Hematopoietic multipotent progenitor cell treated with erythropoietin and hydrocortisone succinate and interleukin-3 and kit ligand, for 6 days (in vitro differentiated cells): ENCODE measurements around the gene REPS1.

Experiments
- DNase-seq: peaks from one replicate; pipeline ENCODE4 v3.0.0-alpha.2; 2015

REPS1 gene, protein sequence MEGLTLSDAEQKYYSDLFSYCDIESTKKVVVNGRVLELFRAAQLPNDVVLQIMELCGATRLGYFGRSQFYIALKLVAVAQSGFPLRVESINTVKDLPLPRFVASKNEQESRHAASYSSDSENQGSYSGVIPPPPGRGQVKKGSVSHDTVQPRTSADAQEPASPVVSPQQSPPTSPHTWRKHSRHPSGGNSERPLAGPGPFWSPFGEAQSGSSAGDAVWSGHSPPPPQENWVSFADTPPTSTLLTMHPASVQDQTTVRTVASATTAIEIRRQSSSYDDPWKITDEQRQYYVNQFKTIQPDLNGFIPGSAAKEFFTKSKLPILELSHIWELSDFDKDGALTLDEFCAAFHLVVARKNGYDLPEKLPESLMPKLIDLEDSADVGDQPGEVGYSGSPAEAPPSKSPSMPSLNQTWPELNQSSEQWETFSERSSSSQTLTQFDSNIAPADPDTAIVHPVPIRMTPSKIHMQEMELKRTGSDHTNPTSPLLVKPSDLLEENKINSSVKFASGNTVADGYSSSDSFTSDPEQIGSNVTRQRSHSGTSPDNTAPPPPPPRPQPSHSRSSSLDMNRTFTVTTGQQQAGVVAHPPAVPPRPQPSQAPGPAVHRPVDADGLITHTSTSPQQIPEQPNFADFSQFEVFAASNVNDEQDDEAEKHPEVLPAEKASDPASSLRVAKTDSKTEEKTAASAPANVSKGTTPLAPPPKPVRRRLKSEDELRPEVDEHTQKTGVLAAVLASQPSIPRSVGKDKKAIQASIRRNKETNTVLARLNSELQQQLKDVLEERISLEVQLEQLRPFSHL

DNA sequence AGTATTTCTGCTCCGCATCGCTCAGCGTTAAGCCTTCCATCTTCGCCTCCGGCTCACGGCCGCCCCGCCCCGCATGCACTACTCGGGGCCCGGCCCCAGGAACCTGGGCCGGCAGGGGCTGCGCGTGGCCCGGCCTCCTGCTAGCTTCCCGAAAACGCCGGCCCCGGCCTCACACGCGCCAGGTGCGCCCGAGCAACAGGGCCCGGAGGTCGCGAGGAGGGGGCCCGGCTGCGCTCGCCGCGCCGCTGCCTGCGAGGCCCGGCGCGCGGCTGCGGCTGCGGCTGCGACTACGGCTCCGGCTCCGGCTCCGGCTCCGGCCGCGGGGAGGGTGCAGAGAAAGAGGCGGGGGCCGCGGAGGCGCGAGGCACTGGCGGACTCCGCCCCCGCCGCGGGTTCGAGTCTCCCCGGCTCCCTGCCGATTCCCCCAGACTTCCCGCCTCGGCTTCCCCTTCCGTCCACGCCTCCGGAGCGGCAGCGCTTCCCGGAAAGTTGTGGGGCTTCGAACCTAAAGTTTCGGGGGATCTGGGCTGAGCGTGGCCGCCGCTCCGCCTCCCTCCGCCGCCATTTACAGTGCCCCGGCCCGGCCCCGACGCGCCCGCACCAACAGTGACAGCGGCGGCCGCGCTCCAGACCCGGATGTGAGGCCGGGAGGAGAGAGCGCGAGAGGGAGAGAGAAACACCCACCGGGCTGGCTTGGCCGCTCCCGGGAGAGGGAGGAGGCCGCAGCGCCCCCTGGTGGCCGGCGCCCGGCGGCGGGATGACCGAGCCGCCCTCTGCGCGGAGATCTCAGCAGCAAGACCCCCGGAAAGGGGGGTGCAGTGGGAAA, at the start of gene REPS1:
TSS of gene REPS1 (minus strand) at position 611 of the 826 bp plus-strand sequence. CDS start at position 40, 571 bp downstream.
- peak; percentile 94 for DNase-seq

DNA sequence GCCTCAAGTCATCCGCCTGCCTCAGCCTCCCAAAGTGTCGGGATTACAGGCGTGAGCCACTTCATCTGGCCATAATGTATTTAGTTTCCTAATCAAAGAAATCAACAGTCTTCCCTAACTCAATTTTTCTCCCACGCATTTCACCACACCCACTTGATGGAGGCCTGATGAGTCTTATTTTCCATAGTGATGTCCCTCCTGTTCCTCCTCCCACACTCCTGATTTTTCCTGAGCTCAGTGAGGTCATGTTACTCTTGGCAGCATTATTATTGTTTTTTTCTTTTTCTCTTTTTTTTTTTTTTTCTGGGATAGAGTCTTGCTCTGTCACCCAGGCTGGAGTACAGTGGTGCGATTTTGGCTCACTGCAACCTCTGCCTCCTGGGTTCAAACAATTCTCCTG, 49.4 kb upstream of the REPS1 start:
- DNase-seq, result no peak

DNA sequence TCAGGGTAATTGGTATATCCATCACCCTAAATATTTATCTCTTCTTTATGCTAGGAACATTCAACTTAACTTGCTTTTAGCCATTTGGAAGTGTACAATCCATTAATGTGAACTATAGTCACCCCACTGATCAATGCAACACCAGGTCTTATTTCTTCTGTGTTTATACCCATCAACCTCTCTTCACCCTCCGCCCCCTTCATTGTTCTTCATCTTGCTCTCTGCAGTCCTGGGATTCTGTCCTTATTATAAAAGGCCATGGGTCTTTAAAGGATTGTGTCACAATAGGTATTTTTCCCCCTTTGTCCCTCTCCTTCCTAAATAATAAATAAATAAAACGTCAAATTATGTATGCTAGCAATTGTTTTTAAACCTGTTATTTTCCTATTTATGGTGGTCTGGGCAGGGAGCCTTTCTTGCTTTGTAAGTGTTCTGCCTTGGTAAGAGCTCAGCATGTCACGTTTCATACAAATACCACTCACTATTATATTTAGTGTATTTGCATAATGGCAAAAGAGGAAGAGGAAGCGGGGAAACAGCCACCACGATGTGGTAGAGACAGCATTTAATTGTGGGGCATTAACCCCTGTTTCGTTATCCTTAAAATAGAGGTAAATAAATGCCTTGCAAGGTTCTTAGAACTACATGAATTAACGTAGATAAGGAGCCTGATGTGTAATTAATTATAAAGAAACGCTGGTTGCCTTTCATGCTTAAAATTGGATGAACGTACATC, 42.3 kb upstream of the REPS1 start:
- peak; percentile 75 for DNase-seq

DNA sequence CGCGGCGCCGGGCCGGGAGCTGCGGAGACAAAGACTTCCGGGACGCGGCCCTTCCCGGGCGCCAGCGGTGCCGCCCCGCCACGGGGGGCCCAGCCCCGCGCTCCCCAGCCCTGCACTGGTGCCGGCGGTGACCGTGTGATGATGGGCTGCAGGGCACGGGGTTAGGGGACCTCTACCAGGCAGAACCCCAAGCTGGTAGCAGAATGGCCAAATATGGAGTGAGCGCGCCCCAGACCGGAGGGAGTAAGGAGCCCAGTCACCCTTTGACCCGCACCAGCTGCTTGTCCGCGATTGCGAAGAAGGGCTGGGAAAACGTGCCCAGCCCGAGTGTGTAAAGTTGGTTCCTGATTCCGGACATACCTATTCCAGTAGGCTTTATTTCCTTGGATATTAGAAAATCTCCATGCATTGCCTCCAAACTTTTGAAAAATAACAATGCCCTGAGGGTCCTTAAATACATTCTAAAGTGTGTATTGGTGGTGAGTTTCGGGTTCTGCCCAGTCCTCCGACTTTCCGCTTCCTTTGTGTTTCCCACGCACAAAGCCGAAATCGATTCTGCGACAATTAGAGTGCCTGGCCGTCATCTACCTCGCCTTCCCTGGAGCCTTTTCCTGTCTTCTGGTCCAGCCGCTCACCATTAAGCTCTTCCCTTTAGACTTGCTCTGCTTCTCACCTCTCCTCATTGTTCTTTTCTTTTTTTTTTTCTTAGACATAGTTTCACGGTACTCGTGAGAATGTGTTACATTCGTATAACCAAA, 41.6 kb upstream of the REPS1 start:
- DNase-seq, result peak; percentile 78

DNA sequence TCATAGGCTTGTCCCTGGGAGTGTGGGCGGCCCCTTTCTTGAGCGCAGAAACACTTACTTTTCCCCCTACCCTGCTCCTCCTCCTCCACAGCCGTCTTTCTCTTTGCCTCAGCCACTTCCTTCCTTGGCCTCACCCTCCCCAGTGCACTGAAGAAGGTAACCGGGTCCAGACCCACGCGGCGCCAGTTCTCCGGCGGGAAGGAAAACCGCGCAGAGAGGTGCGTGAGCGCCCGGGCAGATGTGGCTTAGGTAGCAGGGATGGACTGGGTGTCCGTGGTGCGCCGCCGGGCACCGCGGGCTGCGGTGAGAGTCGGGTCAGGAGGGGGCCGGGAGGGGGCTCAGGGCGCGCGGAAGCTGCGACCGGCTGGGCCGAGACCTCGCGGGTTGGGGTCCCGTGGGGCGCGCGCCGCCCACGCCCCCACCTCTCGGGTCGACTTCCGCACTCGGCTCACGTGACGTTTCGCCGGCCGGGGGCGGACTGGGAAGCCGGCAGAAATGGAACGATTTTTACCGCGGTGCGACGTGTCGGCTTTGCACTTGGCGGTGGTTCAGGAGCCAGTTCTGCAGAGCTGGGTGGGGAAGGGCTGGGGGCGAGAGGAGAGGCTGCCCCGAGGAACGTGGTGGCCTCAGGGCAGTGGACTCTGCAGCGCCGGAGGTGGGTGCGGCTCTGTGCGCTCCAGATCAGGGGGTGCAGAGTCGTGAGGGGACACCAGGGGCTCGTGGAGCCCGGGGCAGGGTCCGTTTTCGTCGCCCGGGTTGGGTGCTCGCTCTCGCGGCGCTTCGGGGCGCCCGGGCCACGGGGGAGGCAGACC, 40.8 kb upstream of the REPS1 start, which contains the start of gene ABRACL:
TSS of gene ABRACL (plus strand) at position 88 of the 812 bp plus-strand sequence. CDS start 5,416 bp downstream, outside the sequence.
- peak; percentile 87 for DNase-seq

DNA sequence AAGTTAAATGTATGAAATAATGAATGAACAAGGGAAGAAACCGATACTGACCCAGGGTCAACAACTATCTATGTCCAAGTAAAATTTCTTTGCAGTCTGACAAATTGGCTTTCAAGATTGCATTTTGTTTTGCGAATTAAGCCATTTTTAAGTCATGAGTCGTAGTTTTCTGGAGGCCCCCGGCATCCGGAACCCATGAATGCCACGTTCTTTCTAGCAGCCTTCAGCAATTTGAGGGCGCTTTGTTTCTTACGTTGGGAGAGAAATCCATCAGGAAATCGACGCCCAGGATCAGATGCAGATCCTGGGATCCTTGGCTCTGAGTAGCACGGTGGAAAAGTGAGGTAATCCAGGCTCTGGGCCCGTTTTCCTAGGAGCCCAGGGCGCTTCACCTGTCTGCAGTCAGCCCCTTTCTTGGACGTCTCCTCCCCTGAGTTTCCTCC, 40.2 kb upstream of the REPS1 start:
- DNase-seq, result no peak

DNA sequence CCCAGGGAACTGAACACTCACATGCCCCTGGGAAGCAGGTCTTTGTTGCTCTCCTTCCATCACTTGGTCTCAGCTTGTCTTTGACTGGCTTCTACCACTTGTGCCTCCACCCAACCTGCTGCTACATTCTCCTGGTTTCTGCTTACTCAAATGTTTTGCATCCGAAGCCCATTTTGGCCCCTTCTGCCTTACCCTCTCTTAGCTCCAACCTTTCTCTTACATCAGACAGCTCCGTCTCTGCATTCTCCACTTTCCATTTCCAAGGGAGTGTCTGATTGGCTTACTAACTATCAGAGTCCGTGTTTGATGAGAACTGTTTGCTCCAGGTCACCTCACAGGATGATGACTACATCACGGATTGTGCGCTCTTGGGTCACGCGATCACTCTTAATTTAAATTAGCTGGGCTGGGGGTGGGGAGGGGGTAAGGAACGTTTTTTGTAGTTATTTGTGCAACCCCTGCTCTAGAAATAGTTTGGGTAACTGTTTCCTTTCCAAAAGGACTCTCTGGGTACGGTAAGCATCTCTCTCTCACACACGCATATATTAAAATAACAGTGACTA, 39.6 kb upstream of the REPS1 start:
- DNase-seq, result peak; percentile 71

DNA sequence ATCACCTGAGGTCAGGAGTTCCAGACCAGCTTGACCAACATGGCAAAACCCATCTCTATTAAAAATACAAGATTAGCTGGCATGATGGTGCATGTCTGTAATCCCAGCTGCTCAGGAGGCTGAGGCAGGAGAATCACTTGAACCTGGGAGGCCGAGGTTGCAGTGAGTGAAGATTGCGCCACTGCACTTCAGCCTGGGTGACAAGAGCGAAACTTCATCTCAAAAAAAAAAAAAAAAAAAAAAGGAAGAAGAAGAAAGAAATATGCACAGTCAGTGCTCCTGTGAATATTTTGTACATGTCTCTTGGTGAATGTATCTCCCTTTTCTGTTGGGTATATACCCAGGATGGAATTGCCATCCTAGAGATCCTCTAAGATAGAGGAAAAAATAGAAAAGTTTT, 37.4 kb upstream of the REPS1 start:
- DNase-seq, result peak; percentile 16

DNA sequence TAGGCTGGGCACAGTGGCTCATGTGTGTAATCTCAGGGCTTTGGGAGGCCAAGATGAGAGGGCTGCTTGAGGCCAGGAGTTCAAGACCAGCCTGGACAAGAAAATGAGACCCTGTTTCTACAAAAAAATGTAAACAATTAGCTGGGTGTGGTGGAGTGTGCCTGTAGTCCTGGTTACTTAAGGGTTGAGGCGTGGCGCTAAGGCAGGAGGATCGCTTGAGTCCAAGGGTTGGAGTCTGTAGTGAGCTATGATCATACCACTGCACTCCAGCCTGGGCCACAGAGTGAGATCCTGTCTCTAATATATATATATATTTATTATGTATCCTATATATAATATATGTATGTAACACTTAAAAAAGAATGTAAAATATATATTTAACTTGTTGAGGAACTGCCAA, 32.6 kb upstream of the REPS1 start:
- DNase-seq, result no peak

DNA sequence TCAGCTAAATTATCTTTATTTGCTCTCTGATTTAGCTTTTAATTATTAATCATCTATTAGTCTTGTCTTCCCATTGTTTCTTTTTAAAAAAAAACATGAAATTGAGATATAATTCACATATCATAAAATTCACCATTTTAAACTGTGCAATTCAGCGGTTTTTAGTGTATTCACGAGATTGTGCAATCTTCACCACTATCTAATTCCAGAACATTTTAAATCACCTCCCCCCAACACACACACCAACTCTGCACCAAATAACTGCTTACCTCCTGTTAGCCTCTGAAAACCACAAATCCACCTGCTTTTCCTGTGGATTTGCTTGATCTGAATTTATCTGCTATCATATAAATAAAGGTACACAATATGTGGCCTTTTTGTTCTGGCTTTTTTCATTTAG, 31.7 kb upstream of the REPS1 start:
- DNase-seq, result no peak

DNA sequence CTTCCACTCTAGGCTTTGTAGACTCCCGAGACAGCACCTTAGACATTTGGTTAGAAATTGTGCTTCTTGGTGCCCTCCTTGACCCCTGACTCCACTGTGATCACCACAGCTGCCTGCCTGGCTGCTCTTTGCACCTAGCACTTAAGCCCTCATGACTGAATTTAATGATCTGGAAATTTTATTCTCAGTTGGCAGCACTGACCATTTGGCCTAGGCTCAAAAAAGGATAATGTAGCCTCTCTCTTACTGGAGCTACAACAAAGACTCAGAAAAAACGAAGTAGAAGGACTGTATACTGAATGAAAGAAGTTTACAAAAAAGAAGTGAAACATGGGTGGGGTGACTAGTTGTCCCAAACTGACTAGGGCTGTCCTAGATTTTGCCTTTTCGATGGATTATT, 29.2 kb upstream of the REPS1 start:
- DNase-seq, result no peak

DNA sequence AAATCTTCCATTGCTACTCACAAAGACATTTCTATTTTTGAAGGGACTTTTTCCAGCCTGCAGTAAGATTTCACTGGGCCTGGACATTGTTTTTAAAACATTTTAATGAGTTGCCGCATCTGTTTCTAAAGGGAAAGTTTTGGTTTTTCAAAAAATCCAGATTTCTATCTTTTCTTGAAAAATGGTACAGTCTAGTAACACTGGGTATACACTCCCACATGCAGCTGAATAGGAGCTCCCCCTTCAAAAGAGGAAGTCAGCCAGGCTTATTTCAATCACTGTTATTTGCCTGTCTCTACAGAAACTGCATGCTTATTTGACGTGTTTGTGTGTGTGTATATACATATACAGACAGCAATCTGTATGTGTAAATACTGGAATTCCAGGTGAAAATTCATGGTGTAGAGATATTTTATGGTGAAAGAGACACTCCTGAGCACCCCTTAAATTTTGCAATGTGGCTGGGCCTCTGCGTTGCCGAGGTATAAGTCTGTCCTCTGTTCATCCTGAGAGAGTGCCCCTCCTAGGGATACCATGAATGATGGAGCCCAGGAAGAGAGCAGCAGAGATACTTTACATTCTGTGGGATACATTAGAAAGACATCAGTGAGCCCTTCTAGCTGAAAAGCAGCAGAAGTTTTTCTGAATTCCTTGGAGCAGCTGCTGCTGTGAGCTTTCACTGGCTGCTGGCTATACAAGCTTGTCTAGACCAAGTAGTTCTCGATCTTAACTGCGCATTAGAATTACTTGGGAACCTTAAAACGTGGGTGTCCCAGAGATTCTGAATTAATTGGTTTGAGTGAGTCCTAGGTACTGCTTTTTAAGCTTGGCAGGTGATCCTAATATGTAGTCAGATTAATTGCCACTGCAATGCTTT, 28.5 kb upstream of the REPS1 start:
- peak; percentile 52 for DNase-seq

DNA sequence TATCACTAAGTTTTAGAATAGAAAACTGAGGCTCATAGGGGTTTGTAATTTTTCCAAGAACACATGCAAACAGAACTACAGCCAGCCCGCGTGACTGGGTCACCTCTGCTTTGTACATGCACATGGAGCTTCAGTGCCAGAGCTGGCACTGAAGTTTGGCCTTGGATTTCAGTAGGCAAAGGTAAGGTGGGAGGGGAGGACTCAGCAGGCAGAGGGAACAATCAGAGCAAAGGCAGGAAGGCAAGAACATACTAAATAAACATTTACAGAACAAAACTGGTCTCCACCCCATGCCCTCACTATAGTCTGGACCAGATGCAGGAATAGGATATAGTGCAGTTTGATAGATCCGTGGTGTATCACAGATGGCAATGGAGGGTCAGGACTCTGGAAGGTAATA, 26.9 kb upstream of the REPS1 start:
- no peak for DNase-seq

DNA sequence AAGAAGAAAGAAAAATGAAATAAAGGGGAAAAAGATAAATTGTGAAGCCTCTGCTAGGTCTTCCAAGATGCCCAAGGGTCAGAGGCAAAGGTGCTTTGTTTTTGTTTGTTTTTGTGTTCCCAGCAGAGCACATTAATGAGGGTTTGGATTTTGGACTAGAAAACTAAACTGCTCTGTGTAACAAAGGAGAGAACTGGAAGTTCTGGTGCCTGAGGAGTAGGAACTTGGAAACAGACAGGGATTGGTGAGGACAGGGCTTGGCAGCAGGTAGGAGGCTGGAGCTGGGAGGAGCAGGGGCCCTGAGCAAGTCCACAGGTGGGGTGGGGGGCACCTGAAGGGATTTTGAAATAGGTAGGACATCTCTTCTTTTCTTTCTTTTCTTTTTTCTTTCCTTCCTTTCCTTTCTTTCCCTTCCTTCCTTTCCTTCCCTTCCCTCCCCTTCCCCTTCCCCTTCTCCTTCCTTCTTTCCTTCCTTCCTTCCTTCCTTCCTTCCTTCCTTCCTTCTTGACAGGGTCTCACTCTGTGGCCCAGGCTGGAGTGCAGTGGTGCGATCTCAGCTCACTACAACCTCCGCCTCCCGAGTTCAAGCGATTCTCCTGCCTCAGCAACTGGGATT, 25.2 kb upstream of the REPS1 start:
- DNase-seq, result no peak

DNA sequence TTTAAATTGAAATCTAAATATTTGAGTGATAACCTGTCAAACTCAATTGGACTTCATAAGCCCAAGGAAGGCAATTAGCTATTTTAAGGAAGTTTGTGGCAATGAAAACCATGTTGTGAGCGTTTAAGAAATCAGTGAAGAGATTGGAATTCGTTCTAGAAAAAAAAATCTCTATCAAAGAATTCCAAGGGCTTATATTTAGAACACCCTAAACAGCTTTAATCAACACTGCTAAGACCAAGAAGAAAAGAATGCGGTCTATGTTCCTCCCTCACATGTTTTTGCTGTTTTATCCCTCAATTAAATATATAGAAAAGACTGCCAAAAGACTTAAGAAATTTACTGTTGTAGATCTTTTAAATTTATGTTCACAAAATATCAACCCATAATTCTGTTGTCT, 23.9 kb upstream of the REPS1 start:
- no peak for DNase-seq

DNA sequence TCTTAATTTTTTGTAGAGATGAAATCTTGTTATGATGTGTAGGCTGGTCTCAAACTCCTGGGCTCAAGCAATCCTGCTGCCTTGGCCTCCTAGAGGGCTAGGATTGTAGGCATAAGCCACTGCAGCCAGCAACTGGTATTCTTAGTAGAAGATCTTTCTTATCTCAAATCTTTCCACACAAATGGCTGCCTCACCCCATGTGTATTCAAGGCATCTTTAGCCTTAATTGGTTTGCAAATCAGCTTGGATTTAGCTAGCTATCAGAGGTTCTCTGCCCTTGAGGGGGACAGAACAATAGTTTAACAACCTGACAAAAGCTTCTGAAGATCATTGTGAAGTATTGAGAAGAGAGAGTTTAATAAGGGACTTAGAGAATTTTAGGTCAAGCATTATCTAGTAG, 22.6 kb upstream of the REPS1 start:
- DNase-seq, result no peak

DNA sequence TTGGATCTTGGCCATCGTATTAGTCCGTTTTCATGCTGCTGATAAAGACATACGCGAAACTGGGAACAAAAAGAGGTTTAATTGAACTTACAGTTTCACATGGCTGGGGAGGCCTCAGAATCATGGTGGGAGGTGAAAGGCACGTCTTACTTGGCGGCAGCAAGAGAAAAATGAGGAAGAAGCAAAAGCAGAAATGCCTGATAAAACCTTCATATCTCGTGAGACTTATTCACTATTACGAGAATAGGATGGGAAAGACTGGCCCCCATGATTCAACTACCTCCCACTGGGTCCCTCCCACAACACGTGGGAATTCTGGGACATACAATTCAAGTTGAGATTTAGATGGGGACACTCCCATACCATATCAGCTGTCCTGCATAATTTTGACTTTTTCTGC, 20.1 kb upstream of the REPS1 start:
- DNase-seq, result no peak

DNA sequence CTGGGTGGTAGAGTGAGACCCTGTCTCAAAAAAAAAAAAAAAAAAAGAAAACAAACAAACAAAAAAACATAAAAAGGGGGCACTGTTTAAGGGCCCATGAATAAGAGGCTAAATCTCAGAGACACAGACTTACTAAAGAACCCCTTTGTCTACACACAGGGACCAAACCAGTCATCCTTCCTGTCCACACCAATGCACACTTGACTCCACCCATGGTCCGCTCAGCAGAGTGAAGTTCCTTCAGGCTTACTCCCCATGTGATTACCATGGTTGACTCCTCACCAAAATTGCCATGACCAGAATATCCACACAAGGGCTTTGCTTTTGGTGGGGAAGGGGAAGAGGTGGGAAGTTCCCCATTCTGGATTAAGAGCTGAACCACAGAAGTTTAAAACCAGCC, 19.4 kb upstream of the REPS1 start:
- DNase-seq, result no peak

DNA sequence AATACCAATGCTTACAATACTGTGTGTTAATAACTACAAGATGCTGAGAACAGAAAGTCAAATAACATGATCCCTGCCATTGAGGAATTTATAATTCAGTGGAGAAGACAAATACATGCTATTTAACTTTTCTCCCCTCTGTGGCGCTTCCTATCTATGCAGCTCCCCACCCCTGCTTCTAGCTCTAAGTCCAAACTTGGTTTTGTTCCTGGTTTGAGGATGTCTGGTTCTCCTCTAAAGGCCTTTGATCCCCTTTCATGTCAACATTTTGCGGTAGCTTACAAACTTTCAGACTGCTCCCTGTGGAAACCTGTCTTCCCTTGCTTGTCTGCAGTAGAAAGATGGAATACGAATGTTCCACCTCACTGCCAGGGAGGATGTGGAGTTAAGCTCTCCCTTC, 18.4 kb upstream of the REPS1 start:
- no peak for DNase-seq
